Upper lobe of left lung (tissue), 4 donors: Measurements from ENCODE around the gene PDSS1.

Experiments
- POLR2A ChIP-seq, 4 donors: fragments of 450-650 bp; IDR thresholded peaks; one replicate each; pipeline ENCODE4 v1.5.1; 2016 to 2017; ENCODE audit warnings: antibody characterized with exemption in 4 of 4, mild to moderate bottlenecking in 2 of 4
- TF ChIP-seq, protein P1 (sequence below), 6 experiments: fragments of 450-650 bp in 4 of 6; fragments of 200-600 bp in 2 of 6; sonication (generic) in 2 of 6; IDR thresholded peaks; one replicate each; pipeline ENCODE4 v1.5.1; 2016 to 2019; ENCODE audit warnings: antibody characterized with exemption in 6 of 6

GRCh38 chr10:26675873-26676257 lies 21.6 kb upstream of the PDSS1 start:
- no peak for TF ChIP-seq POLR2A (IDR thresholded peaks at IDR 0.05)
- TF ChIP-seq, protein P1, sequence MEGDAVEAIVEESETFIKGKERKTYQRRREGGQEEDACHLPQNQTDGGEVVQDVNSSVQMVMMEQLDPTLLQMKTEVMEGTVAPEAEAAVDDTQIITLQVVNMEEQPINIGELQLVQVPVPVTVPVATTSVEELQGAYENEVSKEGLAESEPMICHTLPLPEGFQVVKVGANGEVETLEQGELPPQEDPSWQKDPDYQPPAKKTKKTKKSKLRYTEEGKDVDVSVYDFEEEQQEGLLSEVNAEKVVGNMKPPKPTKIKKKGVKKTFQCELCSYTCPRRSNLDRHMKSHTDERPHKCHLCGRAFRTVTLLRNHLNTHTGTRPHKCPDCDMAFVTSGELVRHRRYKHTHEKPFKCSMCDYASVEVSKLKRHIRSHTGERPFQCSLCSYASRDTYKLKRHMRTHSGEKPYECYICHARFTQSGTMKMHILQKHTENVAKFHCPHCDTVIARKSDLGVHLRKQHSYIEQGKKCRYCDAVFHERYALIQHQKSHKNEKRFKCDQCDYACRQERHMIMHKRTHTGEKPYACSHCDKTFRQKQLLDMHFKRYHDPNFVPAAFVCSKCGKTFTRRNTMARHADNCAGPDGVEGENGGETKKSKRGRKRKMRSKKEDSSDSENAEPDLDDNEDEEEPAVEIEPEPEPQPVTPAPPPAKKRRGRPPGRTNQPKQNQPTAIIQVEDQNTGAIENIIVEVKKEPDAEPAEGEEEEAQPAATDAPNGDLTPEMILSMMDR (IDR thresholded peaks at IDR 0.05): no peak
